Natural killer cell (primary cell): ENCODE results near the gene NEMP1. TPM values are rescaled to one million over a fixed set of nuclear protein-coding genes. Genes with fewer than 3 reads are reported as not detected.

Source experiments
- ATAC-seq, 3 donors: fragments of 150-1000 bp in 2 of 3; fragments of 200-7000 bp in 1 of 3; cut with Tn5 transposase; 1 replicate in 1 of 3; 2 replicates in 2 of 3; pipeline ENCODE4 v1.10.0; 2021; ENCODE audit warnings: mild to moderate bottlenecking in 2 of 3, moderate library complexity in 2 of 3
- DNase-seq, 2 donors: peaks; one replicate each; pipeline versions ENCODE4 v3.0.0 to v3.0.0-alpha.2; 2013 to 2021; ENCODE audit warnings: mixed read lengths in 1 of 2
- H3K27ac ChIP-seq: one replicate; pipeline ENCODE4 v1.5.1; 2013; ENCODE audit warnings: mild to moderate bottlenecking, low read length
- H3K27me3 ChIP-seq: one replicate; pipeline ENCODE4 v1.6.1; 2013; ENCODE audit warnings: low read length; ENCODE audit not compliant: control insufficient read depth, insufficient read depth
- H3K36me3 ChIP-seq: one replicate; pipeline ENCODE4 v1.6.1; 2013; ENCODE audit warnings: low read length; ENCODE audit not compliant: control insufficient read depth, insufficient read depth
- H3K4me1 ChIP-seq: one replicate; pipeline ENCODE4 v1.6.1; 2013; ENCODE audit warnings: low read length; ENCODE audit not compliant: control insufficient read depth, insufficient read depth
- H3K4me3 ChIP-seq: one replicate; pipeline ENCODE4 v1.5.1; 2013; ENCODE audit warnings: low read length
- H3K9me3 ChIP-seq: one replicate; pipeline ENCODE4 v1.6.1; 2013; ENCODE audit warnings: low read length; ENCODE audit not compliant: control insufficient read depth, insufficient read depth
- H3K27ac Mint-ChIP-seq, 2 donors: one replicate each; pipeline ENCODE4 v1.8.0; 2022; ENCODE audit warnings: mild to moderate bottlenecking in 2 of 2, mixed read lengths in 2 of 2, moderate library complexity in 1 of 2
- H3K27me3 Mint-ChIP-seq, 2 donors: one replicate each; pipeline ENCODE4 v1.8.0; 2022; ENCODE audit warnings: low read depth in 2 of 2, mixed read lengths in 2 of 2
- H3K36me3 Mint-ChIP-seq: one replicate; pipeline ENCODE4 v1.8.0; 2022; ENCODE audit warnings: mixed read lengths
- H3K4me1 Mint-ChIP-seq, 2 donors: one replicate each; pipeline ENCODE4 v1.8.0; 2022; ENCODE audit warnings: mixed read lengths in 2 of 2
- H3K4me3 Mint-ChIP-seq: one replicate; pipeline ENCODE4 v1.8.0; 2022; ENCODE audit warnings: mild to moderate bottlenecking, moderate library complexity, mixed read lengths
- H3K9me3 Mint-ChIP-seq, 2 donors: one replicate each; pipeline ENCODE4 v1.8.0; 2022; ENCODE audit warnings: mixed read lengths in 2 of 2
- CTCF ChIP-seq: fragments of 200-600 bp; IDR thresholded peaks from one replicate; pipeline ENCODE4 v1.8.0; 2022; ENCODE audit warnings: antibody characterized with exemption
- WGBS: methylation state at CpG from one replicate; pipeline ENCODE4 v1.1.7; 2013; ENCODE audit warnings: missing lambda C conversion rate; ENCODE audit not compliant: insufficient coverage; 5-methylcytosine and 5-hydroxymethylcytosine counted together
- intact Hi-C: fragments of 100-400 bp; cut with micrococcal nuclease; formaldehyde crosslinking; loops from one replicate; pipeline ENCODE4 v1.14.2; 2022
- total RNA-seq, 4 donors: library from RNA; stranded (reverse); fragments of 120-200 nt in 1 of 4; gene quantifications; one replicate each; pipeline versions ENCODE4 v1.2.3 to v1.2.4, GENCODE V29; 2013 to 2022

The NEMP1 gene
- total RNA-seq, 3 donors from 2014 or later (not counting 1 experiment from before 2014, with no cell fraction given), result 11.1 to 16.7 (median 12.1) TPM

DNA sequence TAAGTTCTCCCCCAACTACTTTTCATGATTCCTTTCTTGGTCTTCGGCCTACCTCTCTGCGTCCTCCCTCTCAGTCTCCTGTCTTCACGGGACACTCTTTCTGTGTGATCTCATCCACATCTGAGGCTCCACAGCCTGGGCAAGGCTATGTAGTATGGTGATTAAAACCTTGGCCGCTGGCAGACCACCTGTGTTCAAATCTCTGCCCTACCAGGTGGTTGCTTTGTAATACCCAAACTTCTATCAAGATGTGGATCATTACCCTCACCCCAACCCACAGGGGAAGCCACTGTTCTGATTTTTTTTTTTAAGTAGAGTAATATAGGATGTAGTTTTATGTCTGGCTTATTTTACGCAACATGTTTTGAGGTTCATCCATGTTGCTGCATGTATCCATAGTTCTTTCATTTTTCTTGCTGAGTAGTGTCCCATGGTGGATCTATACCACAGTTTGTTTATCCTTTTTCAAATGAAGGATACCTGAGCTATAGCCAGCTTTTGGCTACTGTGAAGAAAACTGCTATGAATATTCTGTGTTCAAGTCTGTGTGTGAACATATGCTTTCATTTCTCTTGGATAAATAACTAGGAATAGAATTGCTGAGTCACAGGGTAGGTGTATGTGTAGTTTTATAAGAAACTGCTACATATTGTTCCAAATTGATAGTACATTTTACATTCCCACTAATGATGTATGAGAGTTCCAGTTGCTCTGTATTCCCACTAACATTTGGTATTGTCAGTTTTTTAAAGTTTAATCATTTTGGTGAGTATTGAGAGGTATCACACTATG is 40.9 kb upstream of the NEMP1 start:
- intact Hi-C loops, result no loop called here
- H3K9me3 ChIP-seq, result no peaks in the 10 kb centered on the region
- Mint-ChIP-seq H3K36me3 (no peaks in the 10 kb centered on the region), H3K27me3 (peaks cover 6 to 7% of the 10 kb centered on the region in 2 donors), H3K9me3 (no peaks in the 10 kb centered on the region), H3K4me1 (peaks cover 4 to 6% of the 10 kb centered on the region in 2 donors), H3K4me3 (no peak overlapping the region), H3K27ac (no peak overlapping the region)
- ATAC-seq (no peak), DNase-seq (no peak)
- no peaks in the 10 kb centered on the region for H3K36me3 ChIP-seq
- no peaks in the 10 kb centered on the region for H3K27me3 ChIP-seq
- WGBS, result 100% methylated on average over 3 of the region's 5 CpGs
- H3K4me3 ChIP-seq, result no peak overlapping the region
- no peak overlapping the region for H3K27ac ChIP-seq
- peaks cover 6% of the 10 kb centered on the region for H3K4me1 ChIP-seq
- TF ChIP-seq CTCF, result no peak

DNA sequence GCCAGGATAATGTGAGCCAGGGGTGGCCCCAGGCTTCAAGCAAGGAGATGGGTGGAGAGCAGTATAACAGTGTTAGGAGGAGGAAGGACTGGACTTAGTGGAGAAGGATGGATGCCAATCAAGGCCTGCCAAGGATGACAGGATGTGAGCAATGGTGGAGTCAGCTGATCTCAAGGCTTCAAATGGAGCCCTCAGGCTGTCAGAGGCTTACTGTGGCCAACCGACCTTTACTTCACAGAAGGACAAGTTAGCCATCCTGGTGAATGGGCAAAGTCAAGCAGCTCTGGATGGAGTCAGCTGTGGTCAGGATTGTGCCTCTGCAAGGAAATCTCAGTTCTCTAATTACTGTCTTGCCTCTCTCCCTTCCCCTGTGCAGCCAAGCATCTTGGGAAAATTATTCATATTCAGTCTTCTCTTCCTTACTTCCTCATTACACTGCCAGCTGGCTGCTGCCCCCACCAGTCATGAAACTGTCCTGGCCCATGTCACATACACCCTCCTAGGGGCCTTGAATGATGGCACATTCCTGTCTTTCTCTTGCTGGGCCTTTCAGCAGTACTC is 40.2 kb upstream of the NEMP1 start:
- peak in 1 of 3 donors; percentile 32 for ATAC-seq
- H3K27me3 ChIP-seq, result no peaks in the 10 kb centered on the region
- H3K36me3 Mint-ChIP-seq, result no peaks in the 10 kb centered on the region
- H3K27me3 Mint-ChIP-seq, result peaks cover 0 to 3% of the 10 kb centered on the region in 2 donors
- H3K27ac Mint-ChIP-seq, result no peak overlapping the region
- no peak for DNase-seq
- no peaks in the 10 kb centered on the region for H3K9me3 ChIP-seq
- H3K4me3 ChIP-seq, result no peak overlapping the region
- WGBS, result 81% methylated on average over 1 of the region's 1 CpG
- H3K4me1 ChIP-seq, result peaks cover 6% of the 10 kb centered on the region
- no peaks in the 10 kb centered on the region for H3K4me1 Mint-ChIP-seq
- H3K36me3 ChIP-seq, result no peaks in the 10 kb centered on the region
- TF ChIP-seq CTCF, result no peak
- H3K4me3 Mint-ChIP-seq, result no peak overlapping the region
- H3K27ac ChIP-seq, result no peak overlapping the region
- intact Hi-C loops, result no loop called here
- H3K9me3 Mint-ChIP-seq, result no peaks in the 10 kb centered on the region

- peaks cover 12 to 13% of the 10 kb centered on the region in 2 donors for H3K4me1 Mint-ChIP-seq
- Histone ChIP-seq H3K4me3 (no peak overlapping the region), H3K27me3 (no peaks in the 10 kb centered on the region), H3K4me1 (peaks cover 15% of the 10 kb centered on the region), H3K9me3 (no peaks in the 10 kb centered on the region), H3K27ac (no peak overlapping the region), H3K36me3 (no peaks in the 10 kb centered on the region)
- H3K36me3 Mint-ChIP-seq, result no peaks in the 10 kb centered on the region
- peaks cover 0 to 3% of the 10 kb centered on the region in 2 donors for H3K27me3 Mint-ChIP-seq
- no peak overlapping the region for H3K27ac Mint-ChIP-seq
- ATAC-seq (no peak), DNase-seq (no peak)
- intact Hi-C loops, result no loop called here
- no peak overlapping the region for H3K4me3 Mint-ChIP-seq
- WGBS, result 91% methylated on average over 5 of the region's 5 CpGs
- TF ChIP-seq CTCF, result no peak
- no peaks in the 10 kb centered on the region for H3K9me3 Mint-ChIP-seq
Observed at GRCh38 chr12:57116580-57117281, 38.1 kb upstream of the NEMP1 start.
